HEK293T (cell line): ENCODE results near the gene TNIP2.

Source experiments
- CTCF ChIA-PET: fragments of 350-600 bp; formaldehyde crosslinking; extraction: SDS; loops from one replicate; lab custom pipeline; 2021; ENCODE audit warnings: antibody characterized with exemption, inconsistent platforms; lab: Yijun Ruan, JAX
- POLR2A ChIA-PET: fragments of 350-600 bp; formaldehyde crosslinking; extraction: SDS; loops from one replicate; lab custom pipeline; 2020; ENCODE audit warnings: antibody characterized with exemption, inconsistent platforms; lab: Yijun Ruan, JAX
- DNase-seq: peaks from one replicate; pipeline ENCODE4 v3.0.0; 2012; ENCODE audit warnings: mixed read lengths; ENCODE audit errors: extremely low spot score
- ARNT ChIP-seq: fragments of 450-650 bp; IDR thresholded peaks from 2 replicates; pipeline ENCODE4 v1.6.1; 2017; ENCODE audit warnings: mild to moderate bottlenecking
- BHLHE40 ChIP-seq: fragments of 450-650 bp; IDR thresholded peaks from 2 replicates; pipeline ENCODE4 v1.6.1; 2016; ENCODE audit warnings: mild to moderate bottlenecking, moderate library complexity, borderline replicate concordance
- CTBP1 ChIP-seq: fragments of 450-650 bp; IDR thresholded peaks from 2 replicates; pipeline ENCODE4 v1.6.1; 2016; ENCODE audit warnings: borderline replicate concordance
- ELF4 ChIP-seq: fragments of 450-650 bp; IDR thresholded peaks from 2 replicates; pipeline ENCODE4 v1.6.1; 2017; ENCODE audit warnings: antibody characterized with exemption
- FOXA1 ChIP-seq: fragments of 450-650 bp; IDR thresholded peaks from 2 replicates; pipeline ENCODE4 v1.6.1; 2016; ENCODE audit warnings: mild to moderate bottlenecking
- FOXK2 ChIP-seq: fragments of 450-650 bp; IDR thresholded peaks from 2 replicates; pipeline ENCODE4 v1.6.1; 2016; ENCODE audit warnings: mild to moderate bottlenecking
- FOXM1 ChIP-seq: fragments of 450-650 bp; IDR thresholded peaks from 2 replicates; pipeline ENCODE4 v1.6.1; 2017; ENCODE audit warnings: mild to moderate bottlenecking, borderline replicate concordance
- HDGF ChIP-seq: fragments of 450-650 bp; IDR thresholded peaks from 2 replicates; pipeline ENCODE4 v1.6.1; 2017; ENCODE audit warnings: antibody characterized with exemption, borderline replicate concordance
- L3MBTL2 ChIP-seq: fragments of 450-650 bp; conservative IDR thresholded peaks from 2 replicates; pipeline ENCODE4 v1.6.1; 2016; ENCODE audit warnings: mild to moderate bottlenecking
- LEF1 ChIP-seq: fragments of 450-650 bp; IDR thresholded peaks from 2 replicates; pipeline ENCODE4 v1.6.1; 2017; ENCODE audit warnings: mild to moderate bottlenecking, borderline replicate concordance
- NFRKB ChIP-seq: fragments of 450-650 bp; IDR thresholded peaks from 2 replicates; pipeline ENCODE4 v1.6.1; 2016; ENCODE audit warnings: mild to moderate bottlenecking, moderate library complexity
- SP1 ChIP-seq: fragments of 450-650 bp; IDR thresholded peaks from 2 replicates; pipeline ENCODE4 v1.6.1; 2017
- SUZ12 ChIP-seq: fragments of 450-650 bp; IDR thresholded peaks from 2 replicates; pipeline ENCODE4 v1.6.1; 2016; ENCODE audit warnings: mild to moderate bottlenecking
- TARDBP ChIP-seq: fragments of 450-650 bp; IDR thresholded peaks from 2 replicates; pipeline ENCODE4 v1.6.1; 2016
- ZNF384 ChIP-seq: fragments of 450-650 bp; IDR thresholded peaks from 2 replicates; pipeline ENCODE4 v1.6.1; 2016
- TF ChIP-seq, protein P1 (sequence below): fragments of 450-650 bp; IDR thresholded peaks from 2 replicates; pipeline ENCODE4 v1.6.1; 2016

TNIP2 gene, protein sequence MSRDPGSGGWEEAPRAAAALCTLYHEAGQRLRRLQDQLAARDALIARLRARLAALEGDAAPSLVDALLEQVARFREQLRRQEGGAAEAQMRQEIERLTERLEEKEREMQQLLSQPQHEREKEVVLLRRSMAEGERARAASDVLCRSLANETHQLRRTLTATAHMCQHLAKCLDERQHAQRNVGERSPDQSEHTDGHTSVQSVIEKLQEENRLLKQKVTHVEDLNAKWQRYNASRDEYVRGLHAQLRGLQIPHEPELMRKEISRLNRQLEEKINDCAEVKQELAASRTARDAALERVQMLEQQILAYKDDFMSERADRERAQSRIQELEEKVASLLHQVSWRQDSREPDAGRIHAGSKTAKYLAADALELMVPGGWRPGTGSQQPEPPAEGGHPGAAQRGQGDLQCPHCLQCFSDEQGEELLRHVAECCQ

DNA sequence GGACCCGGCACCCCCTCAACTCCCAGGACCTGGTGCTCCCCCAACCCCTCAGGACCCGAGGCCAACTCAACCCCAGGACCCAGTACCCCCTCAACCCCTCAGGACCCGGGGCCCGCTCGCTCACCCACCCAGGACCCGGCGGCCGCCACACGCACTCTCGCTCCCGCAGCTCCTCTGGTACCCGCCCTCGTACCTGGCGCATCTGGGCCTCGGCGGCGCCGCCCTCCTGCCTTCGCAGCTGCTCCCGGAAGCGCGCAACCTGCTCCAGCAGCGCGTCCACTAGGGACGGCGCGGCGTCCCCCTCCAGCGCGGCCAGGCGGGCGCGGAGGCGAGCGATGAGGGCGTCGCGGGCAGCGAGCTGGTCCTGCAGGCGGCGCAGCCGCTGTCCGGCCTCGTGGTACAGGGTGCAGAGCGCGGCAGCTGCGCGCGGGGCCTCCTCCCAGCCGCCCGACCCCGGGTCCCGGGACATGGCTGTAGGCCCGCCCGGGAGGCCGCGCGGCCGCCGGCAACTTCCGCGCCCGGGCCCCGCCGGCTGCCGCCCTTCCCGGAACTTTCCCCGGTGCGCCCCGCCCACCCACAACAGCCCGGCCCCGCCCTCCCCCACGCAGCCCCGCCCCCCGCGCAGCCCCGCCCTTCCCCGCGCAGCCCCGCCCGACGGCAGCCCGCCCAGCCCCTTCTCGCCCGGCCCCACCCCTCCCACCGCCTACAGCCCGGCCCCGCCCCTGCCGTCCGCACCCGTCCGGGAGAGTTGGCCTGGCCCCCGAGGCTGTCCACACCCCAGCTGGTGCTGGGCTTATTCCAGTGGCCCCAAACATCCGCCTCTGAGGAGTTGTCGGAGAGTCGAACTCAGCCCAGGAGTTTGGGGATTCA lies at the start of gene TNIP2:
TNIP2 (minus strand) TSS at position 516 of the 870 bp plus-strand sequence; CDS start at position 469, 47 bp downstream.
- ChIA-PET CTCF (no interaction called here), POLR2A (interaction anchor here (0.7 to 1.9 kb wide), 6 partner anchors 12 to 277 kb away, joined by 3 to 6 read pairs (median 4); no protein-coding TSS in a partner anchor)
- peak; percentile 98 for DNase-seq
- TF ChIP-seq CTBP1 (no peak), L3MBTL2 (peak; percentile 26; the same call in 1 of the 2 replicates)

DNA sequence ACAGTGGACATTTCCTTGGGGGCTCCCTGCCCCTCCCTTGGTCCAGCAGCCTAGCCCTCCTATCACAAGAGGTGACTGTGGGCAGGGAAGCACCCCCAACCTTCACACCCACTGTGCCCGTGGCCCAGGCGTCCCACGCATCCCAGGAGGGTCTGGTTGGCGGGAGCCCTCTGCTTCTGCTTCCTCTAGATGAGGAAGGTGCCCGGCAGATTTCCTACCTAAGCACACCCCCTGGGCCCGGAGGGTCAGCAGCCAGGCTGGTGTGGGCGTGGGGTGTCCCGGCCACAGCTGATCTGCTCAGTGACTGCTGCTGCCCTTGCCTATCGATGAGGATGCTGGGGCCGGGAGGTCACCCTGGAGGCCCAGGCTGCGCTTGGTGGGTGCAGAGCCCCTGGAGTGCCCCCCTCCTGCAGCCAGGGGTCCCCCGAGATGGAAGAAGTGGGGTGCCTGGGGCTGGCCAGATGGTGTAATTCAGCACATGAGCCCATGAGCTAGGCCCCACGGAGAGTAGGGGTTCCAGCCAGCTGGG lies 48.9 kb upstream of the TNIP2 start:
- TF ChIP-seq HDGF (no peak), BHLHE40 (no peak), FOXK2 (no peak), TARDBP (no peak), ZNF384 (no peak), LEF1 (no peak), ELF4 (no peak), NFRKB (no peak), CTBP1 (no peak), SP1 (no peak), ARNT (no peak), FOXM1 (no peak), FOXA1 (no peak)
- TF ChIP-seq, protein P1, sequence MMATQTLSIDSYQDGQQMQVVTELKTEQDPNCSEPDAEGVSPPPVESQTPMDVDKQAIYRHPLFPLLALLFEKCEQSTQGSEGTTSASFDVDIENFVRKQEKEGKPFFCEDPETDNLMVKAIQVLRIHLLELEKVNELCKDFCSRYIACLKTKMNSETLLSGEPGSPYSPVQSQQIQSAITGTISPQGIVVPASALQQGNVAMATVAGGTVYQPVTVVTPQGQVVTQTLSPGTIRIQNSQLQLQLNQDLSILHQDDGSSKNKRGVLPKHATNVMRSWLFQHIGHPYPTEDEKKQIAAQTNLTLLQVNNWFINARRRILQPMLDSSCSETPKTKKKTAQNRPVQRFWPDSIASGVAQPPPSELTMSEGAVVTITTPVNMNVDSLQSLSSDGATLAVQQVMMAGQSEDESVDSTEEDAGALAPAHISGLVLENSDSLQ, result no peak
- POLR2A ChIA-PET, result interaction anchor here (2.5 kb wide), 1 partner anchor 13 kb away, joined by 8 read pairs; no protein-coding TSS in a partner anchor
- no peak for DNase-seq
- CTCF ChIA-PET, result no interaction called here

DNA sequence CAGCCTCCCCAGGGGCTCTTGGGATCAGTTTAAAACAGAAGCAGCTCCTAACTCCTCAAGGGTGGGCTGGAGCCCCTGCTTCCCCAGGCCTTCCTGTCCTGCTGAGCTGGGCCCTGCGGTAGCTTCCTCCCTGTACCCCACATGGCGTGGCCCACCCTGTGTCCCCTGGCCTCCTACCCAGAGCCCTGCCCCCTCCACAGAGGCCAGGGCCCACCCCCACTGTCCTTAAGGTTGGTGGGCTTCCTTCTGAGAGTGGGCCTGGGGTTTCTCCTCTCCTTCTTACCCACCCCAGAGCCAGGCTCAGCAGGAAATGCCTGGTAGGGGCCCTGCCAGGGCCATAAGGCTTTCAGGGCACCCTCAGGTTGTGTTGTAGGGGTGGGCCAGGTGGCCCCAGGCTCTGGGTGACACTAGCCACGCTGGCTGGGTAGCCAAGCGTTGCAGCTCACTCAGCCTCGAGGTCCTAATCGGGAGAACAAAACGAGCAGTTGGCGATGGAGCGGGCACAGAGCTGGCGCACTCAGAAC lies 48.4 kb upstream of the TNIP2 start:
- CTCF ChIA-PET, result interaction anchor here (0.5 kb wide), 1 partner anchor 579 kb away, joined by 3 read pairs; no protein-coding TSS in a partner anchor
- POLR2A ChIA-PET, result no interaction called here
- TF ChIP-seq LEF1 (no peak), SUZ12 (no peak), ELF4 (no peak), HDGF (no peak), TARDBP (no peak), CTBP1 (no peak), BHLHE40 (no peak), FOXA1 (no peak), ZNF384 (no peak), FOXM1 (no peak)
- TF ChIP-seq, protein P1, result no peak
- DNase-seq, result no peak

DNA sequence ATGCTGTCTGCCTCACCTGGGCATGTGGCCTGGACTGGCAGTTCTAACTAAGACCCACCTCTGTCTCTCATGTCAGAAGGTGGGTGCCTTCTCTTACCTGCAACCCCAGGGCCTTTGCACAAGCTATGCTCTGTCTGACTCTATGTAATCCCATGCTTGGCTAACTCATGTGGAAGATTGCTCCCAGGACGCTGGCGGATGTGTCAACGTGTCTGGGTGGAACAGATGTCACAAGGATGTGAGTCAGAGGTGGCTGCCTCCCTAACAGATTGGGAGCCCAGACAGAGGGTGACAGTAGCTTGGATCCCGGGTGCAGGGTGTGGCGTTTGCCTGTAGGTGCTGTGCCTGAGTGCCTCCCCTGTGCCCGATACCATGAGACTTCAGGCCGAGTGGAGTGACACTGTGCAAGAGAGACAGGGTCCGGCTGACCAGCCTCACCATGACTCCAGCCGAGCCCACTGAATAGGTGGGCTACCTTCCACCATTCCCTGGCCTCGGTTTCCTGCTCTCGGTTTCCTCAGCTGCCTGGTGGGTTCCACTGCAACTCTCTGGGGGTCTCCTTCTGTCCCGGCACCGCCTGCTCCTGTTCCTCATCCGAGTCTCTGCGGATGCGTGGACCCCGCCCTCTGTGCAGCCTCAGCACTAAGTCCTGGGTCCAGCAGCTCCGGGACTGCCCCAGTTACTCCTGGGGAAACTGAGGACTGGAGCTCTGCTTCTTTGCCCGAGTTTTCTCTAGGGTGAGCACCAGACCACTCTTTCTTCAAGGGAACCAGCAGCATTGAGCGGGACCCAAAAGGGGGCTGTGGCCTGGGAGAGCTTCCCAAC lies 47.7 kb upstream of the TNIP2 start:
- no peak for TF ChIP-seq FOXM1
- TF ChIP-seq, protein P1, result no peak
- no peak for TF ChIP-seq ELF4
- TF ChIP-seq ZNF384, result no peak
- TF ChIP-seq TARDBP, result no peak
- no peak for TF ChIP-seq FOXA1
- TF ChIP-seq LEF1, result no peak
- TF ChIP-seq L3MBTL2, result no peak
- TF ChIP-seq HDGF, result no peak
- TF ChIP-seq SUZ12, result no peak
- no peak for TF ChIP-seq SP1
- TF ChIP-seq FOXK2, result no peak
- TF ChIP-seq NFRKB, result no peak
- TF ChIP-seq CTBP1, result no peak
- TF ChIP-seq ARNT, result no peak
- TF ChIP-seq BHLHE40, result no peak
- POLR2A ChIA-PET, result interaction anchor here (1.3 kb wide), 1 partner anchor 8 kb away, joined by 4 read pairs; no protein-coding TSS in a partner anchor
- DNase-seq, result no peak
- CTCF ChIA-PET, result interaction anchor here (0.5 kb wide), 1 partner anchor 578 kb away, joined by 3 read pairs; no protein-coding TSS in a partner anchor
